Activated naive CD8-positive, alpha-beta T cell treated with anti-CD3 and anti-CD28 coated beads for 36 hours (primary cell): ENCODE results near the gene PTPRN2. TPM values are rescaled to one million over a fixed set of nuclear protein-coding genes. Genes with fewer than 3 reads are reported as not detected.
"Not testable (repeated sequence)": the region's sequence is repeated elsewhere in the genome, so short reads cannot be mapped to it uniquely, and the experiment has no call there.

Experiments
- DNase-seq: peaks from one replicate; pipeline ENCODE4 v3.0.0; 2021
- H3K27ac Mint-ChIP-seq: one replicate; pipeline ENCODE4 v1.8.0; 2022; ENCODE audit warnings: mild to moderate bottlenecking, moderate library complexity, mixed read lengths
- H3K27me3 Mint-ChIP-seq: one replicate; pipeline ENCODE4 v1.8.0; 2022; ENCODE audit warnings: mild to moderate bottlenecking, mixed read lengths
- H3K36me3 Mint-ChIP-seq: one replicate; pipeline ENCODE4 v1.8.0; 2021; ENCODE audit warnings: mild to moderate bottlenecking, mixed read lengths
- H3K4me1 Mint-ChIP-seq: one replicate; pipeline ENCODE4 v1.8.0; 2021; ENCODE audit warnings: mixed read lengths
- H3K4me3 Mint-ChIP-seq: one replicate; pipeline ENCODE4 v1.8.0; 2022; ENCODE audit warnings: mild to moderate bottlenecking, moderate library complexity, mixed read lengths
- H3K9me3 Mint-ChIP-seq: one replicate; pipeline ENCODE4 v1.8.0; 2022; ENCODE audit warnings: mixed read lengths
- total RNA-seq, 2 experiments: library from RNA; stranded (reverse); gene quantifications; one replicate each; pipeline ENCODE4 v1.2.3, GENCODE V29; 2021

Gene PTPRN2
- total RNA-seq, 2 experiments from 2014 or later = 0.72 to 0.74 TPM

GRCh38 chr7:157935721-157936120 lies 651.9 kb downstream of the PTPRN2 start:
- not testable (repeated sequence) for H3K4me1 Mint-ChIP-seq, DNase-seq, H3K4me3 Mint-ChIP-seq, H3K27ac Mint-ChIP-seq, H3K36me3 Mint-ChIP-seq
- peaks cover 11% of the 10 kb centered on the region for H3K27me3 Mint-ChIP-seq
- peaks cover 13% of the 10 kb centered on the region for H3K9me3 Mint-ChIP-seq

- Mint-ChIP-seq H3K27ac (peak overlapping the region; percentile 68), H3K9me3 (peaks cover 13% of the 10 kb centered on the region), H3K27me3 (peaks cover 11% of the 10 kb centered on the region), H3K4me1 (peaks cover 11% of the 10 kb centered on the region)
- H3K4me3 Mint-ChIP-seq, H3K36me3 Mint-ChIP-seq, DNase-seq: not testable (repeated sequence)
These were observed 654.1 kb downstream of the PTPRN2 start for GRCh38 chr7:157933219-157934155.

GRCh38 chr7:157932498-157933218 lies 655.0 kb downstream of the PTPRN2 start:
- Mint-ChIP-seq H3K4me1 (peaks cover 14% of the 10 kb centered on the region), H3K4me3 (no peak overlapping the region), H3K27ac (peak overlapping the region; percentile 90), H3K27me3 (peaks cover 11% of the 10 kb centered on the region), H3K36me3 (peaks cover 8% of the 10 kb centered on the region), H3K9me3 (peaks cover 13% of the 10 kb centered on the region)
- DNase-seq = no peak

- Mint-ChIP-seq H3K4me3 (no peak overlapping the region), H3K9me3 (peaks cover 15% of the 10 kb centered on the region), H3K27me3 (peaks cover 7% of the 10 kb centered on the region), H3K4me1 (peaks cover 23% of the 10 kb centered on the region), H3K36me3 (peaks cover 8% of the 10 kb centered on the region), H3K27ac (no peak overlapping the region)
- no peak for DNase-seq
These were observed 656.6 kb downstream of the PTPRN2 start for GRCh38 chr7:157930926-157931466.

- Mint-ChIP-seq H3K27me3 (peaks cover 7% of the 10 kb centered on the region), H3K27ac (no peak overlapping the region), H3K36me3 (peaks cover 8% of the 10 kb centered on the region), H3K9me3 (peaks cover 16% of the 10 kb centered on the region), H3K4me3 (no peak overlapping the region), H3K4me1 (peaks cover 28% of the 10 kb centered on the region)
- no peak for DNase-seq
These were observed 657.2 kb downstream of the PTPRN2 start for GRCh38 chr7:157930441-157930840.

GRCh38 chr7:157929671-157930070 lies 658.0 kb downstream of the PTPRN2 start:
- Mint-ChIP-seq H3K9me3 (peaks cover 14% of the 10 kb centered on the region), H3K4me1 (peaks cover 28% of the 10 kb centered on the region), H3K27me3 (peaks cover 7% of the 10 kb centered on the region), H3K36me3 (peaks cover 8% of the 10 kb centered on the region), H3K4me3 (no peak overlapping the region), H3K27ac (no peak overlapping the region)
- DNase-seq = no peak

- Mint-ChIP-seq H3K27ac (no peak overlapping the region), H3K27me3 (peaks cover 7% of the 10 kb centered on the region), H3K9me3 (peaks cover 12% of the 10 kb centered on the region), H3K4me1 (peaks cover 26% of the 10 kb centered on the region), H3K36me3 (peaks cover 8% of the 10 kb centered on the region), H3K4me3 (no peak overlapping the region)
- DNase-seq = no peak
These were observed 658.7 kb downstream of the PTPRN2 start for GRCh38 chr7:157928808-157929425.

GRCh38 chr7:157928171-157928794 lies 659.3 kb downstream of the PTPRN2 start:
- peaks cover 8% of the 10 kb centered on the region for H3K36me3 Mint-ChIP-seq
- H3K27me3 Mint-ChIP-seq = peaks cover 7% of the 10 kb centered on the region
- H3K4me3 Mint-ChIP-seq = no peak overlapping the region
- peaks cover 12% of the 10 kb centered on the region for H3K9me3 Mint-ChIP-seq
- H3K27ac Mint-ChIP-seq = no peak overlapping the region
- DNase-seq = no peak
- peaks cover 26% of the 10 kb centered on the region for H3K4me1 Mint-ChIP-seq

- Mint-ChIP-seq H3K4me1 (peaks cover 22% of the 10 kb centered on the region), H3K27ac (no peak overlapping the region), H3K36me3 (peaks cover 3% of the 10 kb centered on the region), H3K27me3 (peaks cover 2% of the 10 kb centered on the region), H3K4me3 (no peak overlapping the region), H3K9me3 (peaks cover 7% of the 10 kb centered on the region)
- no peak for DNase-seq
These were observed 660.2 kb downstream of the PTPRN2 start for GRCh38 chr7:157927313-157927925.

GRCh38 chr7:157926521-157927150 lies 661.0 kb downstream of the PTPRN2 start:
- Mint-ChIP-seq H3K27me3 (no peaks in the 10 kb centered on the region), H3K36me3 (no peaks in the 10 kb centered on the region), H3K4me3 (no peak overlapping the region), H3K9me3 (peaks cover 4% of the 10 kb centered on the region), H3K27ac (no peak overlapping the region), H3K4me1 (peaks cover 18% of the 10 kb centered on the region)
- DNase-seq = no peak

- H3K4me3 Mint-ChIP-seq = no peak overlapping the region
- H3K36me3 Mint-ChIP-seq = no peaks in the 10 kb centered on the region
- H3K4me1 Mint-ChIP-seq = peaks cover 18% of the 10 kb centered on the region
- peak overlapping the region; percentile 50 for H3K27ac Mint-ChIP-seq
- DNase-seq = no peak
- no peaks in the 10 kb centered on the region for H3K27me3 Mint-ChIP-seq
- peaks cover 4% of the 10 kb centered on the region for H3K9me3 Mint-ChIP-seq
These were observed 661.5 kb downstream of the PTPRN2 start for GRCh38 chr7:157926107-157926506.

GRCh38 chr7:157925383-157925875 lies 662.2 kb downstream of the PTPRN2 start:
- H3K36me3 Mint-ChIP-seq = no peaks in the 10 kb centered on the region
- H3K27me3 Mint-ChIP-seq = no peaks in the 10 kb centered on the region
- no peak overlapping the region for H3K4me3 Mint-ChIP-seq
- H3K9me3 Mint-ChIP-seq = peaks cover 5% of the 10 kb centered on the region
- no peak for DNase-seq
- H3K27ac Mint-ChIP-seq = no peak overlapping the region
- peaks cover 18% of the 10 kb centered on the region for H3K4me1 Mint-ChIP-seq

- Mint-ChIP-seq H3K4me3 (no peak overlapping the region), H3K27me3 (no peaks in the 10 kb centered on the region), H3K4me1 (peaks cover 16% of the 10 kb centered on the region), H3K9me3 (peaks cover 5% of the 10 kb centered on the region), H3K36me3 (no peaks in the 10 kb centered on the region), H3K27ac (no peak overlapping the region)
- no peak for DNase-seq
These were observed 663.6 kb downstream of the PTPRN2 start for GRCh38 chr7:157923903-157924630.
